HG02884 (cell line): ENCODE results near the gene FSCN2.
"Not testable (repeated sequence)": the region's sequence is repeated elsewhere in the genome, so short reads cannot be mapped to it uniquely, and the experiment has no call there.

Experiments
- ATAC-seq: cut with Tn5 transposase; IDR thresholded peaks from one replicate; pipeline ENCODE4 v1.9.1; 2021; ENCODE audit warnings: mild to moderate bottlenecking, moderate library complexity; ENCODE audit not compliant: unreplicated experiment

The FSCN2 gene

DNA sequence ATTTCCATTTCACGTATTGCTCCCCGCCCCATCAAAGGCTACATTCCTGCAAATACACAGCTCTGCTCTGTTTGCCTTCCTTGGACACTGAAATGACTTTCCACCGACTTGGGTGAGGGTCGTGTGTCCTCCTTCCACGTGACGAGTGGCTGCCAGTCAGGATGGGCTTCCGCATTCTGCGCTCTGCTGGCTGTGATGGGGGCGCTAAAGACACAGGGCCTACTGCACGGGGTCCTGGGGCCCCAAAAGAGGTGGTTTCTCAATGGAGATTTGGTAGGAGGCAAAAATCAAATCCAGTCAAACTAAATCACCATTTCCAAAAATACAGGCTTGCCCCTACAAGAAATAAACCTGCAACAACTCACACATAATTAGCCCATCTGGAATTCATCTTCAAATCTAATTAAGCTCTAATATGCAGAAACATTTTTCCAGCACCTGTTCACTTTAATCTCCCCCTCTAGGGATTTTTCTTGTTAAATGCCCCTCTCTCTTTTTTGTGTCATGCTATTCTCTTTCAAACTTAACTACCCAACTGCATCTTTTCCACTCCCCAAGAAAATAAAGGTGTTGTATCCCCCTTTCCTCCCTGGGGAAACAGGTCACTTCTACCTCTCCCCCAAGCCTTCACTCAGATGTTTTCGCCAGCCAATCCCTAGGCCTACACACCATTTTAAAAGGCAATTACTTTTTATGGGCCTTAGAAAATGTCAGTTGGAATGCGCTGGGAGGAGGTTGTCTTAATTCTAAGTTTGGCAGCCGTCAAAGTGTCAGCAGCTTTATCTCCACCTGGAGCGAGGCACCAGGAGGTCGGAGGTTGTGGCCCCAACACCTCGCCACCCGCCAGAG lies 45.8 kb downstream of the FSCN2 start:
- ATAC-seq = no peak

DNA sequence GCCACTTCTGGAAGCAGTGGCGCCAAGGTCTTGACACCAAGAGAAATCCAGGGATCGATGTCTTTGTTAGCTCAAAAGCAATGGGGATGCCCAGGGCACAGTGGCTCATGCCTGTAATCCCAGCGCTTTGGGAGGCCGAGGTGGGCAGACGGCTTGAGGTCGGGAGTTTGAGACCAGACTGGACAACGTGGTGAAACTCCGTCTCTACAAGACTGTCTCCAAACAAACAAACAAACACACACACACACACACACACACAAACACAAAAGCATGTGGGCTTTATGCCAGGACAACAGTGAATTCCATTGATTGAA lies 46.4 kb downstream of the FSCN2 start:
- no peak for ATAC-seq

DNA sequence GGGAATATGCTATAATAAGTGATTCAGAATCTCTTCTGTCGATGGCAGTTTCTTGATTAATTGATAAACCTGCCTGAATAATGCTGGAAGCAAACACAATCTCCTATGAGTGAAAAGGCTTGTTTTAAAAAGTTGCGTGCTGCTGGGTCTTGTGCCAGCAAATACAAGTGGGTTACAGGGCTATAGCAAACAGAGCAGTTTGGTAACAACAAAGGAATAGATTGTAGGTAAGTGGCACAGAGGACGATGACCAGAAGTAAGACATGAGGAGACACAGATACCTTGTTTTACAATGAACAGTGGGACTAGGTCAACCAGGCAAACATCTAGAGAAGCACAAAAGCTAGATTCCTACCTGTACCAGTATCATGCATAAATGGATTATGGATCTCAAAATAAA lies 47.7 kb downstream of the FSCN2 start:
- ATAC-seq = no peak

DNA sequence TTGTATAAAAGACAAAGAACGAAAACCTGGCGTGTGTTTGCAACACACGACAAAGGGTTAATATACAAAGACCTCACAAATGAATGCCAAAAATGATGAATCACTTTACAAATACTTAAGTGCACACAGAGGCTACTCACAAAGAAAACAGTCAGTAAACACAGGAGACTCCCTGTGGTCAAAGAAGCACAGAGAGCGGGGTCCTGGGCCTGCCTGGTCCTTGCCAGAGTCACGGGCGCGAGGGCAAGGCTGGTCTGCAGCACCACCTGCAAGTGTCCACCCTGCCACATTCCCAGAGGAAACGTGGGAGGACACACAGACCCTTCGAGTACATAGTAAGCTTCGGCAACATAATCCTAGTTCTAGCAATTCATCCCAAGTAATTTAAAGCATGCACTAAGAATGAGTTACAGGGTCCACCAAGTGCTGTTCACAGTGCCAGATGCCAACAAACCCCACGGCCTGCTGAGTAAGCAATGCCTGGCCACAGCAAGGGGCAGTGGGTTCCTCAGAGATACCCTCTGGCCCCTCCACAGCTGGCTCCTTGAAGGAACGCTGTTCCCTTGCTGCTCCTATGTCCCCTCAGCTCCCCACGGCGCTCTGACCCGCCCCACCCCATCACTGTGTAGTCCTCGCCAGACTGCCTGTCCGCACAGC lies 48.6 kb downstream of the FSCN2 start:
- ATAC-seq = no peak

DNA sequence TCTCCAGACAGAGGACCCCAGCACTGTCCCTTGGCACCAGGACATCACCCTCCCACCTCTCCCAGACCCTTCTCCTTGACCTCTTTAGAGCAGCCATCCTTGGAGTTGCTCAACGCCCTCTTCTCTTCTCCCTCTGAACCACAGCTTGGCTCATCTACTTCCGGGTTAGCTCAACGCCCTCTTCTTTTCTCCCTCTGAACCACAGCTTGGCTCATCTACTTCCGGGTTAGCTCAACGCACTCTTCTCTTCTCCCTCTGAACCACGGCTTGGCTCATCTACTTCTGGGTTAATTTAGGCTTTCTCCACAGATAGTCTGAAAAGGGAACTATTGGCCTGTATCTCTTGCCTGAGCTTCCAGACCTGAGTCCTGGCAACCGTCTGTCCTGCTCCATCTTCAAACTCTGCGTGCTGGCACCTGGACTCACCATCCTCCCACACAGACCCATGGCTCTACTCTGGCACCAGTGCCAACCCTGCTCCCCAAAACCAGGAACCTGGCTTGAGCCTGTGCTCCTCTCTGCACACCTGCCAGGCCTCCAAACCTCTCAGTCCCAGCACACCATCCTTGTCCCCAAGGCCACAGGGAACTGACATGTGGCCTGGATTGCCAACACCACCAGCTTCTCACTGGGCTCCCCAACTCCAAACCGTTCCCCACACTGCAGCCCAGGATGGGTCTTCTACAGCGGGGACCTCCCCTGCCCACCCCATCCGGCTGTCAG lies 49.3 kb downstream of the FSCN2 start:
- no peak for ATAC-seq

DNA sequence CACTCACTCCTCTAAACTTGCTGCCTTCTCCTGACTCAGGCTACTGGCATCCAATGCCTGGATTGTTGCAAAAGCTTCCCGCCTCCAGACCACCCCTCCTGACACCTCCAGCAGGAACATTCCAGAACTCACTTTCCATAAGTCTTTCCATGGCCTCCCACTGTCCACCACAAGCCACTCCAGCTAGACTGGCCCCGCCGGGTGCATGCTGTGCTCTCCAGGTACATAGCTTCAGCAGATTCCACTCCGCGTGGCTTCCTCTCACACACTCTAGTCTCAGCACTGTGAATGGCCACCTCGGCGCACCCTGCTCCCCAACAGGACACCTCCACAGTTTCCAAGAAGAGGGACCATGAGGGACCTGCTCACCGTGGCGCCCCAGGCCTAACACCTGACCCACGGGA lies 49.9 kb downstream of the FSCN2 start:
- no peak for ATAC-seq

DNA sequence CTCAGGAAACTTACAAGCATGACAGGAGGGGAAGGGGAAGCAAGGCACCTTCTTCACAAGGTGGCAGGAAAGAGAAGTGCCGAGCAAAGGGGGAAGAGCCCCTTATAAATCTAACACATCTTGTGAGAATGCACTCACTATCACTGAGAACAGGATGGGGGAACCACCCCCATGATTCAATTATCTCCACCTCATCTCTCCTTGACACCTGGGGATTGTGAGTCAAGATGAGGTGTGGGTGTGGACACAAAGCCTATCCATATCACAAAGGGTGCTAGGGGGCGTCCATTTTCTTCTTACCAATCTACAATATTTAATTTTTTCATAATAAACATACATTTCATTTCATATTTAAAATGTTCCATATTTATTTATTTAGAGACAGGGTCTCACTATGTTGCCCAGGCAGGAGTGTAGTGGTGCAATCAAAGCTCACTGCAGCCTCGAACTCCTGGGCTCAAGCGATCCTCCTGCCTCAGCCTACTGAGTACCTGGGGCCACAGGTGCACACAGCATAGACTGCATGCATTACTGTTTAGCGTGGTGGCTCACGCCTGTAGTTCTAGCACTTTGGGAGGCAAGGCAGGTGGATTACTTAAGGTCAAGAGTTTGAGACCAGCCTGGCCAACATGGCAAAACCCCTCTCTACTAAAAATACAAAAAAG lies 50.5 kb downstream of the FSCN2 start:
- no peak for ATAC-seq

DNA sequence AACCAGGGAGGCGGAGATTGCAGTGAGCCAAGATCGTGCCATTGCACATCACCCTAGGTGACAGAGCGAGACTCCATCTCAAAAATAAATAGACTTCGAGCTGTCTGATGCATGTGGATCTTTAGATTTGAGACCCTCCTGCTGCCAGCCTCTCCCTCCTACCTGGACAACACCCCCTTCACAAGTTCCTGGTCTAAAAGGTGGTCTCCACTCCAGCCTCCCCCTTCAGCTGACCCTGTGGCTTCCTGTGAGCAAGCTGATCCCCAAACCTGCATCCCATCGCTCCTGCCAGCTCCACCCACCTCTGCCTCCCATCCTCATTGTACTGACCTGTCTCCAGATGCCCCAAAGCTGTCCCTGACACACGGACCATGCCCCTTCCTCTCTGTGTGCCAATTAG lies 51.1 kb downstream of the FSCN2 start:
- ATAC-seq = no peak

DNA sequence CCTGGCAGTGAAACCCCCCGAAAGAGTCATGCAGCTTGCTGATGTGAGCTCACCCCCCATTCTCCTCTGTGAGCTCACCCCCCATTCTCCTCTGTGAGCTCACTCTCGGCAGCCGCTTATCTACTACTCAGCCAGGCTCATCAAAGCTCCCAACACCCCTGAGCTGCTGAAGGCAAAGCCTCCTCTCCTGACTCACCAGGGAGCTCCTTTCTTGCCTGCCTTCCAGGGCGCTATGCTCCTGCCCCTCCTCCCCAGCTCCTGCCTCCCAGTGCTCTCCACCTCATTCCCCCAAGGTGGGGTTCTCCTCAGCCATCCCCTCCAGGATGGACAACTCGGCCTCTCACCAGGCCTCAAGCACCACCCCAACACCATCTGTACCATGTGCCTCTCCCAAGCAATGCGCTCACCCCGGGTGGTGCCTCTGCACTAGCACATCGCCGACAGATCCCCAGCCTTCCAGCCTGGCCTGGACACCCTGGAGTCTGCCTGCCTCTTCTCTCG lies 51.7 kb downstream of the FSCN2 start:
- no peak for ATAC-seq

DNA sequence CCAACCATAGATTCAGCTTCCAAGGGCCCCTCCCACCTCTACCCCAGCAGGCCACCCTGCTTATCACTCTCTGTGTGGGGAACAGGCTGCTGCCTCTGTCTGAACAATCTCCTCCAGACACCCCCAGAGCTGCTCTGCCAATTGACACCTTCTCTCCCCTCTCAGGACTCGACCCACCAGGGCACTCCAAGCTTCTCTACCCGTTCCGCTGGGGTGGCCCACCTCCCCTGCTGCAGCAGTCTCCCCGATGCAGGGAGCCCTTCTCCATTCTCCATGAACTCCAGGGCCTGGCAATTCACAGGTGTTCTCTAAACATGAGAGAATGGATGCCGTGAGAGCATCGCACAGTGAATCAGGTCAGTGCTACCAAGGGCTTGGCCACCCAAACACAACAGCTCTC lies 52.3 kb downstream of the FSCN2 start:
- ATAC-seq = no peak

DNA sequence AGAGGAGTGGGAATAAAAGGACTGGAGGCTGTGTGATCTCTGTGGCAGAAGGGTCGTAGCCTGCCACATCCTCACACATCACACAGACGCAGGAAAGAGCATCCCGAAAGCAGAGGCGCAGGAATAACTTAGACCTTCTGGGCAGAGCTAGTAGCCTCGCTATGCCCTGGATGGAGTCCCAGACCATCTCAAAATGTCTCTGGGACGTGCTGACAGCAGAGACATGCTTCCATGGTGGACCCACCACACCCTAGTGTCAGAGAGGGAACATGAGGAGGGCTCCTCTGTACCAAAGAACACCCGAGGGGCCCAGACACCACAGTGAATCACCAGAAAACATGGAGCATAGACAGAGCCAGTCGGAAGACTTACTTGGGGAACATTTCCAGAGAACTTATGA lies 53.6 kb downstream of the FSCN2 start:
- ATAC-seq = no peak

DNA sequence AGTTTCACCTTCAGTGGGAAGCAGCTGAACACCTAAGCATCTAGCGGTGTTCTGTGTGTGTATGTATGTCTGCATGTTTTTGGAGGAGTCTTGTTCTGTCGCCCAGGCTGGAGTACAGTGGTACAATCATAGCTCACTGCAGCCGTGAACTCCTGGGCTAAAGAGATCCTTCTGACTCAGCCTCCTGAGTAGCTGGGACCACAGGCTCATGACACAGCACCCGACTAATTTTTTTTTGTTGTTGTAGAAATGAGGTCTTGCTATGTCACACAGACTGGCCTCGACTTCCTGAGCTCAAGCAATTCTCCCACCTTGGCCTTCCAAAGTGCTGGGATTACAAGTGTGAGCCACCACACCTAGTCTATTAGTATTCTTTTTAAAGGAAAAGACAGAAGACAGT lies 54.2 kb downstream of the FSCN2 start:
- no peak for ATAC-seq

DNA sequence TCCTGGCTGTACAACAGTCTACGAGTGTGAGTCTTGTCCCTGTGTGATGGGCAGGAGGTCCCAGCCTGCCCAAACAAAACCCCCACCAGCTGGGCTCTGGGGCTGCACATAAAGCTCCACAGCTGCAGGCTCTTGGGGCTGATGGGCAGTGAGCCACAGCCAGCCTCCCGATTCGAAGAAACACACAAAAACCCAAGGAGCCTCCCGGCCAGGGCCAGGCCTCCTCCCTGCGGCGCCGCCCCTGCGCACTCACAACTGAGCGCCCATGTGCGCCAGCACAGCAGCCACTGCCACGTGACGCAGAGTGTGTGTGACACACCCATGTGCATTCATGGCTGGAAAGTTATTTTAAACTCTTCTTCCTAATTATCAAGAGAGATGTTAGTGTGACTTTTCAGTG lies 54.6 kb downstream of the FSCN2 start:
- ATAC-seq = no peak

DNA sequence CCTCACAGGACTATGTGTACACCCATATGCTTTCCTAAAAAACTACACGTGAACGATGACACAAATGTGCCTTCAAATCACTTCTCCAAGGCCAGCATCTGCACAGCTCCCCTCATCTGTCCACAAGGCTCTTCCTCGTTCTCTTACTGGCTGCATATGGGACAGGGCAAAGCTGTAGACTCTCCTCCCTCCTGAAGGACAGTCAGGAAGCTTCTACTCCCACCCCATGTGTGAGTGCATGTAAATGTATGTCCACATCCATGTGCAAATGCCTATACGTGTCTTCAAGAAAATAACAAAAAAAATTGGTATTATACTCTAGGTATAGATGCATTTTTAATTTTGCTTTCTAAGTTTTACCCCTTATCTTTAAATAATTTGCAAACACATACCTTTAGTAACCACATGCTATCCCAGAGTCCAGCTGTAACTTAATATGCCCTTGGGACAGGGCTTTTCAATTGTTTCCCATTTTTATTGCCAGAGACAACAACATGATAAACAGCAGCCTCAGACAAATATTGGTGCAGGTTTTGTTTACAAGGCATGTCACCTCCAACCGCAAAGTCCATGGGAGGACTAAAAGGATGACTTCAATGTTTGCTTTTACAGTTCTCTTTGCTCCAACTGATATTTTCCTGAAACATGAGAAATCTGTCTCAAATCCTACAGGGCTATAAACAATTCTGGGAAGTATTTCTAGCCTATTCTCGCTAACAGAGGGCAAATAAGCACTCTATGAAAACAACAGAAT lies 55.6 kb downstream of the FSCN2 start:
- ATAC-seq = no peak

DNA sequence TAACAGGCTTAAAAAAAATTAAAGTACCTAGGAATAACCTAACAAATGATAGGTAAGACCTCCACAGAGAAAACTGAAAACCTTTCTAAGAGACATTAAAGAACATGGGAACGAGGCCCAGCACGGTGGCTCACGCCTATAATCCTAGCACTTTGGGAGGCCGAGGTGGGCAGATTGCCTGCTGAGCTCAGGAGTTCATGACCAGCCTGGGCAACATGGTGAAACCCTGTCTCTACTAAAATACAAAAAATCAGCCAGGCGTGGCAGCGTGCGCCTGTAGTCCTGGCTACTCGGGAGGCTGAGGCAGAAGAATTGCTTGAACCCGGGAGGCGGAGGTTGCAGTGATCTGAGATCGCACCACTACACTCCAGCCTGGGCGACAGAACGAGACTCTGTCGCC lies 56.6 kb downstream of the FSCN2 start:
- ATAC-seq = not testable (repeated sequence)

DNA sequence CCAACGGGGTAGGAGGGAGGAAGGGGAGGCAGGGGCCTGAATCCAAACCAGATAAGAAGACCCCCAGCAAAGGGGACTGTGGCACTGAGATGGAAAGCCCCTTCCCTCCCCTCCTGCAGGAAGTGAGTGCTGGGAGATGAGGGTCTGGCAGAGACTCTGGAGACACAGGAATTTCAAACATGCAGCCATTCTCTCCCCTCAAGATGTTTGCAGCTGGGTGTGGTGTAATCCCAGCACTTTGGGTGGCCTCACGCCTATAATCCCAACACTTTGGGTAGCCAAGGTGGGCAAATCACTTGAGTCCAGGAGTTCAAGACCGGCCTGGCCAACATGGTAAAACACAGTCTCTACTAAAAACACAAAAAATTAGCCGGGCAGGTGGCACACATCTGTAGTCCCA lies 57.9 kb downstream of the FSCN2 start:
- no peak for ATAC-seq
